ENCODE results near the gene LRP1B.

LRP1B gene

GRCh38 chr2:140512106-140512505, 1618.7 kb downstream of the LRP1B start:
- DNase-seq (ENCODE audit: low spot score), result no peak
- TF ChIP-seq CTCF (IDR thresholded peaks at IDR 0.05; ENCODE audit: extremely low read depth, missing control alignments), result no peak

- no peak for TF ChIP-seq CTCF (IDR thresholded peaks at IDR 0.05; ENCODE audit: extremely low read depth, missing control alignments)
- no peak for DNase-seq (ENCODE audit: low spot score)
Measured at GRCh38 chr2:140509765-140510164, 1621.1 kb downstream of the LRP1B start.

GRCh38 chr2:140508756-140509155, 1622.1 kb downstream of the LRP1B start:
- no peak for TF ChIP-seq CTCF (IDR thresholded peaks at IDR 0.05; ENCODE audit: extremely low read depth, missing control alignments)
- DNase-seq (ENCODE audit: low spot score), result no peak

GRCh38 chr2:140506606-140507005, 1624.2 kb downstream of the LRP1B start:
- TF ChIP-seq CTCF (IDR thresholded peaks at IDR 0.05; ENCODE audit: extremely low read depth, missing control alignments), result no peak
- no peak for DNase-seq (ENCODE audit: low spot score)

- TF ChIP-seq CTCF (IDR thresholded peaks at IDR 0.05; ENCODE audit: extremely low read depth, missing control alignments), result no peak
- DNase-seq (ENCODE audit: low spot score), result no peak
Measured at GRCh38 chr2:140504601-140505000, 1626.2 kb downstream of the LRP1B start.

GRCh38 chr2:140502951-140503630, 1627.7 kb downstream of the LRP1B start:
- no peak for DNase-seq (ENCODE audit: low spot score)
- no peak for TF ChIP-seq CTCF (IDR thresholded peaks at IDR 0.05; ENCODE audit: extremely low read depth, missing control alignments)

- DNase-seq (ENCODE audit: low spot score), result no peak
- TF ChIP-seq CTCF (IDR thresholded peaks at IDR 0.05; ENCODE audit: extremely low read depth, missing control alignments), result no peak
Measured at GRCh38 chr2:140498360-140498759, 1632.5 kb downstream of the LRP1B start.

Data from GM20000 (cell line).